SK-N-SH treated with all-trans-retinoic acid at 6 μM for 48 hours (cell line): ENCODE results near the gene C1QTNF2.
A peak's percentile ranks its signal among the peaks of the same experiment; 100 is the strongest.

ENCODE experiments used
- ATAC-seq: fragments of 200-7000 bp; cut with Tn5 transposase; 3 replicates; pipeline ENCODE4 v1.9.1; 2020; ENCODE audit warnings: mild to moderate bottlenecking, moderate library complexity
- ARNTL ChIP-seq: fragments of 450-650 bp; formaldehyde crosslinking; IDR thresholded peaks from 2 replicates; pipeline ENCODE4 v1.5.0; 2020; ENCODE audit warnings: low read depth, mild to moderate bottlenecking, moderate library complexity, borderline replicate concordance
- BACH2 ChIP-seq: fragments of 250-450 bp; sonication (Bioruptor Pico); IDR thresholded peaks from 2 replicates; pipeline ENCODE4 v1.9.0; 2021; ENCODE audit warnings: mild to moderate bottlenecking, borderline replicate concordance
- CREB5 ChIP-seq: fragments of 250-450 bp; sonication (Bioruptor Pico); IDR thresholded peaks from 2 replicates; pipeline ENCODE4 v1.5.1; 2020; ENCODE audit warnings: low read depth, mild to moderate bottlenecking, moderate library complexity
- CSDC2 ChIP-seq: fragments of 250-450 bp; sonication (Bioruptor Pico); IDR thresholded peaks from 2 replicates; pipeline ENCODE4 v1.5.0; 2020; ENCODE audit warnings: mild to moderate bottlenecking, moderate library complexity
- CSRNP3 ChIP-seq: fragments of 250-450 bp; sonication (Bioruptor Pico); IDR thresholded peaks from 2 replicates; pipeline ENCODE4 v1.5.1; 2021; ENCODE audit warnings: mild to moderate bottlenecking, moderate library complexity
- ESRRG ChIP-seq: fragments of 250-450 bp; sonication (Bioruptor Pico); IDR thresholded peaks from 2 replicates; pipeline ENCODE4 v1.6.1; 2021; ENCODE audit warnings: mild to moderate bottlenecking
- GLIS3 ChIP-seq: fragments of 250-450 bp; sonication (Bioruptor Pico); IDR thresholded peaks from 2 replicates; pipeline ENCODE4 v1.5.0; 2020; ENCODE audit warnings: mild to moderate bottlenecking, moderate library complexity
- ISL1 ChIP-seq: fragments of 250-450 bp; sonication (Bioruptor Pico); IDR thresholded peaks from 2 replicates; pipeline ENCODE4 v2.1.2; 2022; ENCODE audit warnings: mild to moderate bottlenecking, moderate library complexity
- OSR1 ChIP-seq: fragments of 250-450 bp; sonication (Bioruptor Pico); IDR thresholded peaks from 2 replicates; pipeline ENCODE4 v1.8.0; 2022; ENCODE audit warnings: moderate library complexity, mild to moderate bottlenecking, inconsistent platforms
- PATZ1 ChIP-seq: fragments of 250-450 bp; sonication (Bioruptor Pico); IDR thresholded peaks from 2 replicates; pipeline ENCODE4 v1.8.0; 2020; ENCODE audit warnings: mild to moderate bottlenecking, moderate library complexity, borderline replicate concordance
- POU6F1 ChIP-seq: fragments of 250-450 bp; sonication (Bioruptor Pico); IDR thresholded peaks from 2 replicates; pipeline ENCODE4 v1.8.0; 2021; ENCODE audit warnings: low read depth, mild to moderate bottlenecking, moderate library complexity, borderline replicate concordance
- RARB ChIP-seq: fragments of 250-450 bp; sonication (Bioruptor Pico); IDR thresholded peaks from 2 replicates; pipeline ENCODE4 v1.8.0; 2021; ENCODE audit warnings: mild to moderate bottlenecking, moderate library complexity
- TSHZ2 ChIP-seq: fragments of 250-450 bp; sonication (Bioruptor Pico); IDR thresholded peaks from 2 replicates; pipeline ENCODE4 v1.5.0; 2020; ENCODE audit warnings: mild to moderate bottlenecking, moderate library complexity
- ZC3H10 ChIP-seq: fragments of 250-450 bp; sonication (Bioruptor Pico); IDR thresholded peaks from 2 replicates; pipeline ENCODE4 v1.5.1; 2021; ENCODE audit warnings: mild to moderate bottlenecking, moderate library complexity
- ZFP3 ChIP-seq: fragments of 250-450 bp; sonication (Bioruptor Pico); IDR thresholded peaks from 2 replicates; pipeline ENCODE4 v1.5.0; 2020; ENCODE audit warnings: mild to moderate bottlenecking, moderate library complexity
- ZFP30 ChIP-seq: fragments of 450-650 bp; formaldehyde crosslinking; IDR thresholded peaks from 2 replicates; pipeline ENCODE4 v1.5.0; 2022; ENCODE audit warnings: mild to moderate bottlenecking, moderate library complexity
- ZNF565 ChIP-seq: fragments of 450-650 bp; formaldehyde crosslinking; conservative IDR thresholded peaks from 2 replicates; pipeline ENCODE4 v1.5.0; 2020; ENCODE audit warnings: low read depth, mild to moderate bottlenecking, moderate library complexity
- ZNF70 ChIP-seq: fragments of 450-650 bp; formaldehyde crosslinking; IDR thresholded peaks from 2 replicates; pipeline ENCODE4 v1.5.0; 2020; ENCODE audit warnings: mild to moderate bottlenecking, moderate library complexity
- ZNF8 ChIP-seq: fragments of 450-650 bp; formaldehyde crosslinking; IDR thresholded peaks from 2 replicates; pipeline ENCODE4 v1.5.0; 2020; ENCODE audit warnings: mild to moderate bottlenecking, moderate library complexity

The C1QTNF2 gene

GRCh38 chr5:160369990-160370712, at the start of gene C1QTNF2:
Gene C1QTNF2, minus strand, starts transcription at chr5:160370626. Its CDS starts 15,615 bp downstream, at chr5:160355011.
- TF ChIP-seq ZC3H10 (CRISPR knock-in tag) (no peak), CSDC2 (no peak), OSR1 (CRISPR knock-in tag) (no peak), ZFP3 (CRISPR knock-in tag) (no peak), ZNF70 (CRISPR knock-in tag) (no peak), ZFP30 (CRISPR knock-in tag) (no peak), GLIS3 (CRISPR knock-in tag) (no peak), RARB (CRISPR knock-in tag) (no peak)
- ATAC-seq: peak; percentile 92

GRCh38 chr5:160420331-160420610, 49.8 kb upstream of the C1QTNF2 start:
- TF ChIP-seq ZFP30 (CRISPR knock-in tag) (no peak), TSHZ2 (CRISPR knock-in tag) (no peak), ZNF8 (no peak), CREB5 (CRISPR knock-in tag) (no peak), POU6F1 (CRISPR knock-in tag) (no peak), CSDC2 (no peak), ZFP3 (CRISPR knock-in tag) (no peak), ESRRG (CRISPR knock-in tag) (no peak), OSR1 (CRISPR knock-in tag) (no peak), ZNF565 (CRISPR knock-in tag) (no peak), ISL1 (no peak), BACH2 (CRISPR knock-in tag) (no peak), ARNTL (CRISPR knock-in tag) (no peak), PATZ1 (CRISPR knock-in tag) (no peak), GLIS3 (CRISPR knock-in tag) (no peak), ZC3H10 (CRISPR knock-in tag) (no peak), CSRNP3 (CRISPR knock-in tag) (no peak), ZNF70 (CRISPR knock-in tag) (no peak)
- TF ChIP-seq, all 23 proteins: peak for 0

GRCh38 chr5:160419458-160420330, 49.3 kb upstream of the C1QTNF2 start:
- TF ChIP-seq CSRNP3 (CRISPR knock-in tag) (no peak), PATZ1 (CRISPR knock-in tag) (no peak), ARNTL (CRISPR knock-in tag) (no peak), BACH2 (CRISPR knock-in tag) (no peak), POU6F1 (CRISPR knock-in tag) (no peak), ZFP30 (CRISPR knock-in tag) (no peak), ESRRG (CRISPR knock-in tag) (no peak), ZNF8 (no peak), ZFP3 (CRISPR knock-in tag) (no peak)
- ATAC-seq: peak; percentile 4

More at GRCh38 chr5:160420331-160420610, 49.8 kb upstream of the C1QTNF2 start:
- no peak for ATAC-seq
